ENCODE data around the gene ELF2. TPM values are rescaled to one million over a fixed set of nuclear protein-coding genes. Genes with fewer than 3 reads are reported as not detected.

The ELF2 gene
- total and polyA plus RNA-seq, 2 donors (not counting 1 experiment from before 2014, with no cell fraction given): 25.1 to 97.5 TPM

DNA sequence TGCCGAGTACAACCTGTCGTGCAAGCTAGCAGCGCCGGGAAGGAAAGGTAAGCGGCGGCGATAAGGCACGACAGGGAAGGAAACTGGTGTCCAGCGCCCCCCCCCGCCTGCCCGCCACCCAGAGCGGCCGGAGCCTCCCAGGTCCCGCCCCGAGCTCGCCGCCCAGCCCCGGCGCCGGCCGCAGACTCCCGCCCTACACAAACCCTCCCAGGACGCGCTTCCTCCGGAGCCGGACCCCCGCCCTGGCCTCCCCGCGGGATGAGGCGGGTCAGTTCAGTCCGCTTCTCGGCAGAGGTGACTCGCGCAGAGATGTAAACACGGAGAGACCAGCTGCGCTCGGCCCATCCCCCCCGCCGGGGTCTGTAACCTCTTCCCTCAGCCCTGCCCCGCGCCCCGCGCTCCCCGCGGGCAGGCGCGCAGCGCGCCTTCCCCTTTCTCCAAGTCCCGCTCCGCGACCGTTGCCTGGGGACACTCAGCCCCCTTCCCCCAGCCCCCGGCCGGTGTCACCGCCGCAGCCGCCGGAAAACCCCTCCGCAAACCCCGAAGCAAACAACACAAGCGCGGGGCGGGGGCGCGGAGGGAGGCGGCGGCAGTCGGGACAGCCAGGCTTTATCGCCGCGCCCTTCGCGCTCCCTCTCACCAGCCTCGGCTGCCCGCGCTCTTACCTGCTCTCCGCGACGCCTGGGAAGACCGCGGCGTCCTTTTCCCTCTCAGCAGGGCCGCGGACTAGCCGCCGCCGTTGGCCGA lies 543 bp downstream of the ELF2 start:
- peak overlapping the region; percentile 94 for H3K9ac ChIP-seq (ENCODE audit: low read length)
- peaks cover 15% of the 10 kb centered on the region for H3K79me2 ChIP-seq (ENCODE audit: control insufficient read depth, insufficient read depth, low read length)
- intact Hi-C loops (cut with micrococcal nuclease): loop anchor here (1.0 to 5.0 kb wide), 6 partner anchors 36 to 1631 kb away; partner anchors contain the start of genes NAA15, SETD7 and TBC1D9
- CTCF ChIA-PET: interaction anchor here (0.8 to 2.7 kb wide), 10 partner anchors 9 to 381 kb away, joined by 3 to 20 read pairs (median 4); partner anchors contain the start of gene NAA15
- peak; percentile 18 for ATAC-seq (ENCODE audit: low read depth)
- no peaks in the 10 kb centered on the region for H3K36me3 ChIP-seq (replicated peaks in 1 of 2; ENCODE audit: control extremely low read depth in 1 of 2, control insufficient read depth in 1 of 2, extremely low read depth in 1 of 2, insufficient read depth in 2 of 2, low read length in 1 of 2)
- DNase-seq: peak; percentile 86
- no peaks in the 10 kb centered on the region for H4K20me1 ChIP-seq (ENCODE audit: control insufficient read depth, insufficient read depth, low read length, poor library complexity, severe bottlenecking)
- Mint-ChIP-seq H3K27me3 (no peaks in the 10 kb centered on the region), H3K4me1 (peaks cover 23% of the 10 kb centered on the region), H3K27ac (peak overlapping the region; percentile 95), H3K9me3 (ENCODE audit: insufficient read depth) (no peaks in the 10 kb centered on the region), H3K4me3 (peak overlapping the region; percentile 95)
- peaks cover 12 to 15% of the 10 kb centered on the region in 2 donors for H3K4me1 ChIP-seq (ENCODE audit: control insufficient read depth in 2 of 2, insufficient read depth in 2 of 2, low read length in 2 of 2)
- H3K27me3 ChIP-seq (replicated peaks in 1 of 4; ENCODE audit: control extremely low read depth in 1 of 4, control insufficient read depth in 3 of 4, insufficient read depth in 4 of 4, low read length in 3 of 4): no peaks in the 10 kb centered on the region
- H3K27ac ChIP-seq (ENCODE audit: low read length in 2 of 2): peak overlapping the region; percentile 87 to 95
- POLR2A ChIA-PET: interaction anchor here (0.5 to 3.0 kb wide), 9 partner anchors 27 to 276 kb away, joined by 3 to 31 read pairs (median 6); partner anchors contain the start of gene NAA15
- WGBS (ENCODE audit: insufficient coverage): under 1% methylated on average over 87 of the region's 89 CpGs
- TF ChIP-seq EZH2 (IDR thresholded peaks at IDR 0.05; ENCODE audit: borderline replicate concordance, insufficient read depth, low read depth, low read length, poor library complexity, severe bottlenecking): no peak
- TF ChIP-seq, protein P1, sequence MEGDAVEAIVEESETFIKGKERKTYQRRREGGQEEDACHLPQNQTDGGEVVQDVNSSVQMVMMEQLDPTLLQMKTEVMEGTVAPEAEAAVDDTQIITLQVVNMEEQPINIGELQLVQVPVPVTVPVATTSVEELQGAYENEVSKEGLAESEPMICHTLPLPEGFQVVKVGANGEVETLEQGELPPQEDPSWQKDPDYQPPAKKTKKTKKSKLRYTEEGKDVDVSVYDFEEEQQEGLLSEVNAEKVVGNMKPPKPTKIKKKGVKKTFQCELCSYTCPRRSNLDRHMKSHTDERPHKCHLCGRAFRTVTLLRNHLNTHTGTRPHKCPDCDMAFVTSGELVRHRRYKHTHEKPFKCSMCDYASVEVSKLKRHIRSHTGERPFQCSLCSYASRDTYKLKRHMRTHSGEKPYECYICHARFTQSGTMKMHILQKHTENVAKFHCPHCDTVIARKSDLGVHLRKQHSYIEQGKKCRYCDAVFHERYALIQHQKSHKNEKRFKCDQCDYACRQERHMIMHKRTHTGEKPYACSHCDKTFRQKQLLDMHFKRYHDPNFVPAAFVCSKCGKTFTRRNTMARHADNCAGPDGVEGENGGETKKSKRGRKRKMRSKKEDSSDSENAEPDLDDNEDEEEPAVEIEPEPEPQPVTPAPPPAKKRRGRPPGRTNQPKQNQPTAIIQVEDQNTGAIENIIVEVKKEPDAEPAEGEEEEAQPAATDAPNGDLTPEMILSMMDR (IDR thresholded peaks at IDR 0.05): no peak
- peak overlapping the region; percentile 73 for H2AFZ ChIP-seq (ENCODE audit: insufficient read depth, low read depth, low read length, poor library complexity, severe bottlenecking)
- peak overlapping the region; percentile 73 to 89 (median 79) for H3K4me3 ChIP-seq (ENCODE audit: control extremely low read depth in 1 of 5, extremely low read depth in 1 of 5, insufficient read depth in 1 of 5, low read depth in 2 of 5, low read length in 4 of 5)
- peak overlapping the region; percentile 99 for H3K4me2 ChIP-seq (replicated peaks; ENCODE audit: low read depth, low read length, poor library complexity, severe bottlenecking)
- no peaks in the 10 kb centered on the region for H3K9me3 ChIP-seq (ENCODE audit: control extremely low read depth in 1 of 3, control insufficient read depth in 2 of 3, insufficient read depth in 1 of 3, low read length in 2 of 3)
